ENCODE results near the gene SIDT1. TPM values are rescaled to one million over a fixed set of nuclear protein-coding genes. Genes with fewer than 3 reads are reported as not detected.
"Not testable (repeated sequence)": the region's sequence is repeated elsewhere in the genome, so short reads cannot be mapped to it uniquely, and the experiment has no call there.

Gene SIDT1
- total RNA-seq, 1 donor from 2014 or later, result 0.47 TPM

GRCh38 chr3:113626503-113627371 is 94.4 kb downstream of the SIDT1 start:
- ATAC-seq (peak; percentile 96), DNase-seq (peak; percentile 65)
- intact Hi-C loops (cut with micrococcal nuclease), result loop anchor here (5.0 kb wide), 1 partner anchor 129 kb away; no protein-coding TSS in a partner anchor

- ATAC-seq (no peak), DNase-seq (no peak)
- intact Hi-C loops (cut with micrococcal nuclease), result loop anchor here (5.0 kb wide), 1 partner anchor 131 kb away; no protein-coding TSS in a partner anchor
Measured at GRCh38 chr3:113628316-113628715, 96.0 kb downstream of the SIDT1 start.

GRCh38 chr3:113628788-113629187 is 96.4 kb downstream of the SIDT1 start:
- ATAC-seq (no peak), DNase-seq (no peak)
- intact Hi-C loops (cut with micrococcal nuclease), result loop anchor here (5.0 kb wide), 1 partner anchor 131 kb away; no protein-coding TSS in a partner anchor

GRCh38 chr3:113629584-113630421 is 97.4 kb downstream of the SIDT1 start:
- intact Hi-C loops (cut with micrococcal nuclease), result loop anchor here (5.0 kb wide), 1 partner anchor 133 kb away; no protein-coding TSS in a partner anchor
- ATAC-seq, result no peak
- no peak for DNase-seq

- no peak for ATAC-seq
- intact Hi-C loops (cut with micrococcal nuclease), result no loop called here
Measured at GRCh38 chr3:113630956-113631542, 98.7 kb downstream of the SIDT1 start.

GRCh38 chr3:113631573-113631972 is 99.2 kb downstream of the SIDT1 start:
- intact Hi-C loops (cut with micrococcal nuclease), result no loop called here
- no peak for DNase-seq
- ATAC-seq, result no peak

More at GRCh38 chr3:113630956-113631542, 98.7 kb downstream of the SIDT1 start:
- DNase-seq, result no peak

GRCh38 chr3:113634782-113635474 is 102.6 kb downstream of the SIDT1 start:
- intact Hi-C loops (cut with micrococcal nuclease), result no loop called here
- DNase-seq, result no peak
- no peak for ATAC-seq

- ATAC-seq; intact Hi-C loops (cut with micrococcal nuclease); DNase-seq: not testable (repeated sequence)
Measured at GRCh38 chr3:113636034-113636433, 103.7 kb downstream of the SIDT1 start.

GRCh38 chr3:113637756-113638155 is 105.4 kb downstream of the SIDT1 start:
- intact Hi-C loops (cut with micrococcal nuclease), result no loop called here
- DNase-seq, result no peak

GRCh38 chr3:113638910-113639309 is 106.6 kb downstream of the SIDT1 start:
- no peak for DNase-seq
- ATAC-seq, result no peak
- intact Hi-C loops (cut with micrococcal nuclease), result no loop called here

More at GRCh38 chr3:113637756-113638155, 105.4 kb downstream of the SIDT1 start:
- no peak for ATAC-seq

- DNase-seq, result no peak
- no peak for ATAC-seq
- intact Hi-C loops (cut with micrococcal nuclease), result loop anchor here (10.0 kb wide), 1 partner anchor 339 kb away; no protein-coding TSS in a partner anchor
Measured at GRCh38 chr3:113643583-113643982, 111.2 kb downstream of the SIDT1 start.

GRCh38 chr3:113648524-113648923 is 116.2 kb downstream of the SIDT1 start:
- DNase-seq (no peak), ATAC-seq (peak; percentile 56)
- intact Hi-C loops (cut with micrococcal nuclease), result loop anchor here (10.0 kb wide), 1 partner anchor 344 kb away; no protein-coding TSS in a partner anchor

GRCh38 chr3:113649174-113649845 is 117.0 kb downstream of the SIDT1 start:
- no peak for DNase-seq
- no peak for ATAC-seq
- intact Hi-C loops (cut with micrococcal nuclease), result loop anchor here (10.0 kb wide), 1 partner anchor 345 kb away; no protein-coding TSS in a partner anchor

- DNase-seq (no peak), ATAC-seq (no peak)
- intact Hi-C loops (cut with micrococcal nuclease), result no loop called here
Measured at GRCh38 chr3:113654310-113654709, 122.0 kb downstream of the SIDT1 start.

- intact Hi-C loops (cut with micrococcal nuclease), result no loop called here
- DNase-seq (no peak), ATAC-seq (peak; percentile 82)
Measured at GRCh38 chr3:113654851-113655250, 122.5 kb downstream of the SIDT1 start.

- DNase-seq (no peak), ATAC-seq (no peak)
- intact Hi-C loops (cut with micrococcal nuclease), result no loop called here
Measured at GRCh38 chr3:113658107-113658506, 125.8 kb downstream of the SIDT1 start.

GRCh38 chr3:113659101-113659541 is 126.8 kb downstream of the SIDT1 start:
- no peak for DNase-seq
- ATAC-seq, result no peak
- intact Hi-C loops (cut with micrococcal nuclease), result no loop called here

GRCh38 chr3:113659996-113660395 is 127.6 kb downstream of the SIDT1 start:
- ATAC-seq (peak; percentile 5), DNase-seq (no peak)
- intact Hi-C loops (cut with micrococcal nuclease), result no loop called here
